ENCODE measurements around the gene JAK2.

JAK2 gene

GRCh38 chr9:5112109-5112592 lies 127.1 kb downstream of the JAK2 start (continued):
- TF ChIP-seq ZNF18 (tag by site-specific recombination; IDR thresholded peaks at IDR 0.05) = no peak

- TF ChIP-seq ZSCAN23 (tag by site-specific recombination; IDR thresholded peaks at IDR 0.05) (no peak), ZNF157 (tag by site-specific recombination; IDR thresholded peaks at IDR 0.05) (no peak), ZBTB6 (tag by site-specific recombination; IDR thresholded peaks at IDR 0.05) (no peak), ZNF132 (tag by site-specific recombination; IDR thresholded peaks at IDR 0.05; ENCODE audit: borderline replicate concordance) (no peak), ZNF623 (tag by site-specific recombination; IDR thresholded peaks at IDR 0.05) (no peak), ZNF404 (tag by site-specific recombination; IDR thresholded peaks at IDR 0.05) (no peak), ZNF121 (tag by site-specific recombination; IDR thresholded peaks at IDR 0.05) (no peak), PRDM10 (tag by site-specific recombination; IDR thresholded peaks at IDR 0.05) (no peak), ZNF560 (tag by site-specific recombination; IDR thresholded peaks at IDR 0.05; ENCODE audit: borderline replicate concordance) (no peak), TRIM28 (IDR thresholded peaks at IDR 0.05; ENCODE audit: borderline replicate concordance, low read length) (no peak), ZNF544 (tag by site-specific recombination; IDR thresholded peaks at IDR 0.05) (no peak), KLF8 (tag by site-specific recombination; IDR thresholded peaks at IDR 0.05) (no peak), HIC1 (tag by site-specific recombination; IDR thresholded peaks at IDR 0.05) (no peak), ZNF747 (tag by site-specific recombination; IDR thresholded peaks at IDR 0.05) (no peak), ZNF596 (tag by site-specific recombination; IDR thresholded peaks at IDR 0.05) (no peak), ZNF530 (tag by site-specific recombination; IDR thresholded peaks at IDR 0.05; ENCODE audit: low read depth) (no peak), ZNF791 (tag by site-specific recombination; IDR thresholded peaks at IDR 0.05) (no peak), ZNF580 (tag by site-specific recombination; IDR thresholded peaks at IDR 0.05) (no peak), ZNF510 (tag by site-specific recombination; IDR thresholded peaks at IDR 0.05; ENCODE audit: insufficient replicate concordance) (no peak), HOXD13 (CRISPR knock-in tag; IDR thresholded peaks at IDR 0.05; ENCODE audit: borderline replicate concordance) (no peak)
- H3K27ac ChIP-seq (ENCODE audit: extremely low read depth, low read depth, low read length) = no peak overlapping the region
- no peak overlapping the region for H3K4me3 ChIP-seq (ENCODE audit: low read depth, low read length)
- CTCF ChIA-PET = no interaction called here
- H3K36me3 ChIP-seq (ENCODE audit: control insufficient read depth in 2 of 2, insufficient read depth in 1 of 2, low read length in 2 of 2) = peaks cover 0 to 11% of the 10 kb centered on the region in 2 experiments; a peak in 1 of 3 replicates
- H3K4me1 ChIP-seq (ENCODE audit: control insufficient read depth, insufficient read depth, low read length) = no peaks in the 10 kb centered on the region
- POLR2A ChIA-PET = no interaction called here
- H3K9me3 ChIP-seq (ENCODE audit: control insufficient read depth, insufficient read depth, low read depth, low read length) = no peaks in the 10 kb centered on the region
Measured at GRCh38 chr9:5112646-5113045, 127.6 kb downstream of the JAK2 start.
